HEK293 (cell line): ENCODE measurements around the gene NDUFS2.

ENCODE experiments used
- CTCF ChIA-PET: fragments of 350-600 bp; formaldehyde crosslinking; extraction: SDS; loops from one replicate; lab custom pipeline; 2021; ENCODE audit warnings: antibody characterized with exemption; lab: Yijun Ruan, JAX
- POLR2A ChIA-PET: fragments of 300-600 bp; formaldehyde crosslinking; extraction: SDS; loops from one replicate; lab custom pipeline; 2020; ENCODE audit warnings: antibody characterized with exemption, inconsistent platforms; lab: Yijun Ruan, JAX
- H3K27ac ChIP-seq: fragments of 200-500 bp; sonication (Bioruptor generic); 2 replicates; pipeline ENCODE4 v1.5.1; 2014; ENCODE audit warnings: low read depth, low read length, control low read depth, inconsistent platforms; ENCODE audit errors: extremely low read depth
- H3K36me3 ChIP-seq, 2 experiments: fragments of 200-500 bp in 1 of 2; sonication (Bioruptor generic) in 1 of 2; 1 replicate in 1 of 2; 2 replicates in 1 of 2; pipeline ENCODE4 v1.5.1; 2014 to 2017; ENCODE audit warnings: inconsistent platforms in 2 of 2, low read length in 2 of 2; ENCODE audit not compliant: control insufficient read depth in 2 of 2, insufficient read depth in 1 of 2
- H3K4me1 ChIP-seq: fragments of 200-500 bp; sonication (Bioruptor generic); 2 replicates; pipeline ENCODE4 v1.5.1; 2014; ENCODE audit warnings: mild to moderate bottlenecking, low read length, inconsistent platforms; ENCODE audit not compliant: control insufficient read depth, insufficient read depth
- H3K4me3 ChIP-seq: 2 replicates; pipeline ENCODE4 v1.5.1; 2011; ENCODE audit warnings: low read depth, mild to moderate bottlenecking, control low read depth, low read length, moderate library complexity
- H3K9me3 ChIP-seq: fragments of 200-500 bp; sonication (Bioruptor generic); 2 replicates; pipeline ENCODE4 v1.5.1; 2014; ENCODE audit warnings: low read depth, low read length, inconsistent platforms; ENCODE audit not compliant: control insufficient read depth, insufficient read depth
- HOXA7 ChIP-seq: sonication (generic); formaldehyde crosslinking; IDR thresholded peaks from 2 replicates; pipeline ENCODE4 v1.8.1; 2022; ENCODE audit warnings: missing genetic modification reagents, borderline replicate concordance
- SP2 ChIP-seq: fragments of 450-650 bp; formaldehyde crosslinking; IDR thresholded peaks from 2 replicates; pipeline ENCODE4 v1.5.1; 2016; ENCODE audit warnings: missing biosample characterization, missing genetic modification characterization
- YY2 ChIP-seq: fragments of 450-650 bp; formaldehyde crosslinking; IDR thresholded peaks from 2 replicates; pipeline ENCODE4 v1.5.1; 2016; ENCODE audit warnings: missing biosample characterization, missing genetic modification characterization
- ZFP41 ChIP-seq: fragments of 450-650 bp; formaldehyde crosslinking; IDR thresholded peaks from 2 replicates; pipeline ENCODE4 v1.5.1; 2016; ENCODE audit warnings: missing biosample characterization, missing genetic modification characterization, borderline replicate concordance
- ZNF174 ChIP-seq: fragments of 450-650 bp; formaldehyde crosslinking; IDR thresholded peaks from 2 replicates; pipeline ENCODE4 v1.5.0; 2017; ENCODE audit warnings: missing biosample characterization, mild to moderate bottlenecking, missing genetic modification characterization
- ZNF19 ChIP-seq: fragments of 450-650 bp; formaldehyde crosslinking; IDR thresholded peaks from 2 replicates; pipeline ENCODE4; 2016; ENCODE audit warnings: missing biosample characterization, missing genetic modification characterization, low read depth
- ZNF354C ChIP-seq: fragments of 450-650 bp; formaldehyde crosslinking; IDR thresholded peaks from 2 replicates; pipeline ENCODE4 v1.5.1; 2016; ENCODE audit warnings: missing biosample characterization, missing genetic modification characterization, low read depth, borderline replicate concordance
- ZNF391 ChIP-seq: fragments of 450-650 bp; formaldehyde crosslinking; IDR thresholded peaks from 2 replicates; pipeline ENCODE4 v1.5.1; 2016; ENCODE audit warnings: low read depth, missing biosample characterization, missing genetic modification characterization, borderline replicate concordance
- ZNF473 ChIP-seq: fragments of 450-650 bp; formaldehyde crosslinking; IDR thresholded peaks from 2 replicates; pipeline ENCODE4 v1.5.1; 2017; ENCODE audit warnings: missing biosample characterization, missing genetic modification characterization
- ZNF510 ChIP-seq: fragments of 450-650 bp; formaldehyde crosslinking; IDR thresholded peaks from 2 replicates; pipeline ENCODE4 v1.5.1; 2018; ENCODE audit warnings: mild to moderate bottlenecking, missing genetic modification characterization, missing biosample characterization; ENCODE audit not compliant: insufficient replicate concordance
- ZNF558 ChIP-seq: fragments of 450-650 bp; formaldehyde crosslinking; IDR thresholded peaks from 2 replicates; pipeline ENCODE4 v1.5.1; 2016; ENCODE audit warnings: missing biosample characterization, missing genetic modification characterization
- ZNF621 ChIP-seq: fragments of 450-650 bp; formaldehyde crosslinking; IDR thresholded peaks from 2 replicates; pipeline ENCODE4 v1.5.1; 2017; ENCODE audit warnings: missing biosample characterization, missing genetic modification characterization
- ZNF677 ChIP-seq: fragments of 450-650 bp; IDR thresholded peaks from 2 replicates; pipeline ENCODE4 v1.5.0; 2018; ENCODE audit warnings: missing biosample characterization, mild to moderate bottlenecking, missing genetic modification characterization, moderate library complexity
- ZNF837 ChIP-seq: fragments of 450-650 bp; formaldehyde crosslinking; IDR thresholded peaks from 2 replicates; pipeline ENCODE4 v1.5.1; 2016; ENCODE audit warnings: missing biosample characterization, missing genetic modification characterization
- ZNF843 ChIP-seq: fragments of 450-650 bp; formaldehyde crosslinking; IDR thresholded peaks from 2 replicates; pipeline ENCODE4 v1.5.1; 2016; ENCODE audit warnings: missing biosample characterization, missing genetic modification characterization
- ZSCAN23 ChIP-seq: fragments of 450-650 bp; formaldehyde crosslinking; IDR thresholded peaks from 2 replicates; pipeline ENCODE4 v1.5.1; 2016; ENCODE audit warnings: missing biosample characterization, missing genetic modification characterization
- TF ChIP-seq, protein P1 (sequence below): fragments of 450-650 bp; formaldehyde crosslinking; IDR thresholded peaks from 2 replicates; pipeline ENCODE4 v1.5.1; 2016; ENCODE audit warnings: missing biosample characterization, missing genetic modification characterization
- TF ChIP-seq, protein P2 (sequence below): sonication (generic); formaldehyde crosslinking; IDR thresholded peaks from 2 replicates; pipeline ENCODE4 v1.8.1; 2022; ENCODE audit warnings: mild to moderate bottlenecking, moderate library complexity, missing genetic modification reagents
- TF ChIP-seq, protein P3 (sequence below): fragments of 450-650 bp; formaldehyde crosslinking; IDR thresholded peaks from 2 replicates; pipeline ENCODE4 v1.5.1; 2017; ENCODE audit warnings: missing biosample characterization, missing genetic modification characterization
- TF ChIP-seq, protein P4 (sequence below): fragments of 450-650 bp; formaldehyde crosslinking; IDR thresholded peaks from 2 replicates; pipeline ENCODE4 v1.5.1; 2016; ENCODE audit warnings: missing biosample characterization, missing genetic modification characterization, low read depth
- TF ChIP-seq, protein P5 (sequence below): fragments of 450-650 bp; IDR thresholded peaks from 2 replicates; pipeline ENCODE4 v1.5.1; 2018; ENCODE audit warnings: missing biosample characterization, missing genetic modification characterization

NDUFS2 gene

DNA sequence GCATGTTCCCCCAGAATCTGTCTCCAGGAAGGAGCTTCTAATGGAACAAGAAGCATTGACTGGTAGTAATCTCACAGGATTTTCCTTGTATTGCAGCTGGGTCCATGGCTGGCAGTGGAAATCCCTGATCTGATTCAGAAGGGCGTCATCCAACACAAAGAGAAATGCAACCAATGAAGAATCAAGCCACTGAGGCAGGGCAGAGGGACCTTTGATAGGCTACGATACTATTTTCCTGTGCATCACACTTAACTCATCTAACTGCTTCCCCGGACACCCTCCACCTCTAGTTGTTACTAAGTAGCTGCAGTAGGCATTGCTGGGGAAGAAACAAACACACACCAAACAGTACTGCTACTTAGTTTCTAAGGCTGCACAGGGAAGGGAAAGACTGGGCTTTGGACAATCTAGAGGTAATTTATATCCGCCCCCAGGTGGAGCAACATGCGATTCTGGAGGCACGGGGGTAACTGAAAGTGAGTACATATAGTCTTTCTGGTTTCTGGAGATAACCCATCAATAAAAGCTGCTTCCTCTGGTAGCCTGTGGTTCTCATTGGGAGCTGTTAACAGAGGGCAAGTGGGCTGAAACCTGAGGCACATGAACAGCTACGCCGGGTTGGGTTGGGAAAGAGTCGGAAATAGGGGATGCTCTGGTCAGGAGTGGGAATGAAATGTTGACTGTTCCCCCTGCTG is 43.7 kb upstream of the NDUFS2 start:
- H3K27ac ChIP-seq = no peak overlapping the region
- H3K9me3 ChIP-seq = no peaks in the 10 kb centered on the region
- ChIA-PET CTCF (interaction anchor here (0.5 to 1.2 kb wide), 6 partner anchors 20 to 1473 kb away, joined by 3 to 9 read pairs (median 3); no protein-coding TSS in a partner anchor), POLR2A (interaction anchor here (0.8 to 1.6 kb wide), 4 partner anchors 8 to 156 kb away, joined by 3 to 7 read pairs (median 5); partner anchors contain the start of genes DEDD, F11R, PPOX and SDHC)
- no peak overlapping the region for H3K4me3 ChIP-seq
- peaks cover 5 to 63% of the 10 kb centered on the region in 2 experiments; a peak in 2 of 3 replicates for H3K36me3 ChIP-seq
- H3K4me1 ChIP-seq = 0 out of 2 replicates have a peak, but pooled peaks cover 4% of the 10 kb centered on the region
- no peak for TF ChIP-seq ZFP41 (tag by site-specific recombination)
- TF ChIP-seq, protein P1, sequence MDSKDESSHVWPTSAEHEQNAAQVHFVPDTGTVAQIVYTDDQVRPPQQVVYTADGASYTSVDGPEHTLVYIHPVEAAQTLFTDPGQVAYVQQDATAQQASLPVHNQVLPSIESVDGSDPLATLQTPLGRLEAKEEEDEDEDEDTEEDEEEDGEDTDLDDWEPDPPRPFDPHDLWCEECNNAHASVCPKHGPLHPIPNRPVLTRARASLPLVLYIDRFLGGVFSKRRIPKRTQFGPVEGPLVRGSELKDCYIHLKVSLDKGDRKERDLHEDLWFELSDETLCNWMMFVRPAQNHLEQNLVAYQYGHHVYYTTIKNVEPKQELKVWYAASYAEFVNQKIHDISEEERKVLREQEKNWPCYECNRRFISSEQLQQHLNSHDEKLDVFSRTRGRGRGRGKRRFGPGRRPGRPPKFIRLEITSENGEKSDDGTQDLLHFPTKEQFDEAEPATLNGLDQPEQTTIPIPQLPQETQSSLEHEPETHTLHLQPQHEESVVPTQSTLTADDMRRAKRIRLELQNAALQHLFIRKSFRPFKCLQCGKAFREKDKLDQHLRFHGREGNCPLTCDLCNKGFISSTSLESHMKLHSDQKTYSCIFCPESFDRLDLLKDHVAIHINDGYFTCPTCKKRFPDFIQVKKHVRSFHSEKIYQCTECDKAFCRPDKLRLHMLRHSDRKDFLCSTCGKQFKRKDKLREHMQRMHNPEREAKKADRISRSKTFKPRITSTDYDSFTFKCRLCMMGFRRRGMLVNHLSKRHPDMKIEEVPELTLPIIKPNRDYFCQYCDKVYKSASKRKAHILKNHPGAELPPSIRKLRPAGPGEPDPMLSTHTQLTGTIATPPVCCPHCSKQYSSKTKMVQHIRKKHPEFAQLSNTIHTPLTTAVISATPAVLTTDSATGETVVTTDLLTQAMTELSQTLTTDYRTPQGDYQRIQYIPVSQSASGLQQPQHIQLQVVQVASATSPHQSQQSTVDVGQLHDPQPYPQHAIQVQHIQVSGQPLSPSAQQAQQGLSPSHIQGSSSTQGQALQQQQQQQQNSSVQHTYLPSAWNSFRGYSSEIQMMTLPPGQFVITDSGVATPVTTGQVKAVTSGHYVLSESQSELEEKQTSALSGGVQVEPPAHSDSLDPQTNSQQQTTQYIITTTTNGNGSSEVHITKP (tag by site-specific recombination) = peak; percentile 54; the same call in 1 of the 2 replicates

DNA sequence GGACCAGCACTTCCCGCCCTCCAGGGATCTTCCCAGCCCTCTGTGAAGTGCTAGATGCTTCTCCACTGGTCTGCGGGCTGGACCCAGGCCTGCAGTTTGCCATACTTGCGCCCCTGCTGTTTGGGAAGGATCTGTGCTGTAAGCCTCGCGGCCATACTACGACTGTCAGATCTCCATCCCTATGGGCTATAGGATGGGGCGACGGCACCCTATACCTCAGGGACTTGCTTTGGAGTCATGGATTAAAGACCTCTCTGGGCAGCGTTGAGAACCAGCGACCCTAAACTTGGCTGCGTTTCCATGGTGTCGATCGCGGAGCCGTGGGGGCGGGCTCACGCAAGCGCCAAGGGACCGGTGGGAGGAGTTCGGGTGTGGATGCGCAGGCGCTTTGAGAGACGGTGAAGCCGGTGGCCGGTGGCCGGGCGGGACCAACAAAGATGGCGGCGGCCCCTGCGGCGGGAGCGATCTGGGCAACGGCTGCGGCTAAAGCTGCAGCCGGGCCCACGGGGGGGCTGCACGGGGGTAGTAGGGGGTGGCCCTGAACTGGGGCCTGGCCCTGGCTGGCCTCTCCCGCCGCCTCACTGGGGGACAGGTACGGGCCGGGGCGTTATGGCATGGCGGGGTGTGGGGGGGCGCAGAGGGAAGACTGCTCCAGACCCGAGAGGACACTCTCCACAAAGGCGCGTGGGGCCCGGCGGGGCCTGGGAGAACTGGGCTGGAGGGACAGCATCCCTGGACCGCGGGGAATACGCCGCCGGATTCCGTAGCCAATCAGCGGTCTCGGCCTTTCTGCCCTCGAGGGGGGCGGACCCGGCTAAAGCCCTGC is 42.9 kb upstream of the NDUFS2 start, which contains the start of gene USP21:
TSS of gene USP21 (plus strand) at position 414 of the 826 bp plus-strand sequence. CDS start 1,141 bp downstream, outside the sequence.
- Histone ChIP-seq H3K27ac (peak within 1 kb of the TSS; percentile 65), H3K9me3 (no peaks in the 10 kb centered on the region), H3K4me1 (0 out of 2 replicates have a peak, but pooled peaks cover 4% of the 10 kb centered on the region), H3K4me3 (peak within 1 kb of the TSS; percentile 78), H3K36me3 (peaks cover 5 to 72% of the 10 kb centered on the region in 2 experiments; a peak in 2 of 3 replicates)
- ChIA-PET POLR2A (interaction anchor here (0.6 to 1.3 kb wide), 4 partner anchors 26 to 155 kb away, joined by 3 to 7 read pairs (median 4); partner anchors contain the start of genes DEDD, F11R, SDHC and TOMM40L), CTCF (interaction anchor here (0.6 to 1.2 kb wide), 2 partner anchors 21 to 115 kb away, joined by 3 to 5 read pairs; no protein-coding TSS in a partner anchor)
- TF ChIP-seq SP2 (tag by site-specific recombination) (peak; percentile 68), HOXA7 (CRISPR knock-in tag) (no peak), ZNF391 (tag by site-specific recombination) (0 out of 2 replicates have a peak, but pooled peaks have one; percentile 63), ZNF843 (tag by site-specific recombination) (no peak), ZNF174 (no peak), ZNF837 (tag by site-specific recombination) (no peak), ZNF677 (no peak), ZNF621 (tag by site-specific recombination) (no peak), YY2 (peak; percentile 89), ZNF19 (no peak), ZNF510 (tag by site-specific recombination) (no peak), ZNF473 (tag by site-specific recombination) (no peak), ZSCAN23 (tag by site-specific recombination) (no peak), ZNF354C (no peak), ZNF558 (tag by site-specific recombination) (no peak)
- TF ChIP-seq, protein P2, sequence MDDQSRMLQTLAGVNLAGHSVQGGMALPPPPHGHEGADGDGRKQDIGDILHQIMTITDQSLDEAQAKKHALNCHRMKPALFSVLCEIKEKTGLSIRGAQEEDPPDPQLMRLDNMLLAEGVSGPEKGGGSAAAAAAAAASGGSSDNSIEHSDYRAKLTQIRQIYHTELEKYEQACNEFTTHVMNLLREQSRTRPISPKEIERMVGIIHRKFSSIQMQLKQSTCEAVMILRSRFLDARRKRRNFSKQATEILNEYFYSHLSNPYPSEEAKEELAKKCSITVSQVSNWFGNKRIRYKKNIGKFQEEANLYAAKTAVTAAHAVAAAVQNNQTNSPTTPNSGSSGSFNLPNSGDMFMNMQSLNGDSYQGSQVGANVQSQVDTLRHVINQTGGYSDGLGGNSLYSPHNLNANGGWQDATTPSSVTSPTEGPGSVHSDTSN (CRISPR knock-in tag) = peak; percentile 63; the same call in 1 of the 2 replicates
- TF ChIP-seq, protein P3, sequence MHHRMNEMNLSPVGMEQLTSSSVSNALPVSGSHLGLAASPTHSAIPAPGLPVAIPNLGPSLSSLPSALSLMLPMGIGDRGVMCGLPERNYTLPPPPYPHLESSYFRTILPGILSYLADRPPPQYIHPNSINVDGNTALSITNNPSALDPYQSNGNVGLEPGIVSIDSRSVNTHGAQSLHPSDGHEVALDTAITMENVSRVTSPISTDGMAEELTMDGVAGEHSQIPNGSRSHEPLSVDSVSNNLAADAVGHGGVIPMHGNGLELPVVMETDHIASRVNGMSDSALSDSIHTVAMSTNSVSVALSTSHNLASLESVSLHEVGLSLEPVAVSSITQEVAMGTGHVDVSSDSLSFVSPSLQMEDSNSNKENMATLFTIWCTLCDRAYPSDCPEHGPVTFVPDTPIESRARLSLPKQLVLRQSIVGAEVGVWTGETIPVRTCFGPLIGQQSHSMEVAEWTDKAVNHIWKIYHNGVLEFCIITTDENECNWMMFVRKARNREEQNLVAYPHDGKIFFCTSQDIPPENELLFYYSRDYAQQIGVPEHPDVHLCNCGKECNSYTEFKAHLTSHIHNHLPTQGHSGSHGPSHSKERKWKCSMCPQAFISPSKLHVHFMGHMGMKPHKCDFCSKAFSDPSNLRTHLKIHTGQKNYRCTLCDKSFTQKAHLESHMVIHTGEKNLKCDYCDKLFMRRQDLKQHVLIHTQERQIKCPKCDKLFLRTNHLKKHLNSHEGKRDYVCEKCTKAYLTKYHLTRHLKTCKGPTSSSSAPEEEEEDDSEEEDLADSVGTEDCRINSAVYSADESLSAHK (tag by site-specific recombination) = no peak
- TF ChIP-seq, protein P4, sequence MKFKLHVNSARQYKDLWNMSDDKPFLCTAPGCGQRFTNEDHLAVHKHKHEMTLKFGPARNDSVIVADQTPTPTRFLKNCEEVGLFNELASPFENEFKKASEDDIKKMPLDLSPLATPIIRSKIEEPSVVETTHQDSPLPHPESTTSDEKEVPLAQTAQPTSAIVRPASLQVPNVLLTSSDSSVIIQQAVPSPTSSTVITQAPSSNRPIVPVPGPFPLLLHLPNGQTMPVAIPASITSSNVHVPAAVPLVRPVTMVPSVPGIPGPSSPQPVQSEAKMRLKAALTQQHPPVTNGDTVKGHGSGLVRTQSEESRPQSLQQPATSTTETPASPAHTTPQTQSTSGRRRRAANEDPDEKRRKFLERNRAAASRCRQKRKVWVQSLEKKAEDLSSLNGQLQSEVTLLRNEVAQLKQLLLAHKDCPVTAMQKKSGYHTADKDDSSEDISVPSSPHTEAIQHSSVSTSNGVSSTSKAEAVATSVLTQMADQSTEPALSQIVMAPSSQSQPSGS = no peak
- TF ChIP-seq, protein P5, sequence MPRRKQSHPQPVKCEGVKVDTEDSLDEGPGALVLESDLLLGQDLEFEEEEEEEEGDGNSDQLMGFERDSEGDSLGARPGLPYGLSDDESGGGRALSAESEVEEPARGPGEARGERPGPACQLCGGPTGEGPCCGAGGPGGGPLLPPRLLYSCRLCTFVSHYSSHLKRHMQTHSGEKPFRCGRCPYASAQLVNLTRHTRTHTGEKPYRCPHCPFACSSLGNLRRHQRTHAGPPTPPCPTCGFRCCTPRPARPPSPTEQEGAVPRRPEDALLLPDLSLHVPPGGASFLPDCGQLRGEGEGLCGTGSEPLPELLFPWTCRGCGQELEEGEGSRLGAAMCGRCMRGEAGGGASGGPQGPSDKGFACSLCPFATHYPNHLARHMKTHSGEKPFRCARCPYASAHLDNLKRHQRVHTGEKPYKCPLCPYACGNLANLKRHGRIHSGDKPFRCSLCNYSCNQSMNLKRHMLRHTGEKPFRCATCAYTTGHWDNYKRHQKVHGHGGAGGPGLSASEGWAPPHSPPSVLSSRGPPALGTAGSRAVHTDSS (tag by site-specific recombination) = no peak
